B cell (primary cell): ENCODE results near the gene PIK3R2. TPM values are rescaled to one million over a fixed set of nuclear protein-coding genes. Genes with fewer than 3 reads are reported as not detected.

Source experiments
- ATAC-seq: fragments of 200-7000 bp; cut with Tn5 transposase; one replicate; pipeline ENCODE4 v1.10.0; 2021; ENCODE audit warnings: low read depth, mild to moderate bottlenecking, moderate number of reproducible peaks, moderate library complexity
- CTCF ChIA-PET: fragments of 350-600 bp; sonication (Branson Sonifier 250); formaldehyde crosslinking; loops from one replicate; lab custom pipeline; 2021; ENCODE audit warnings: antibody characterized with exemption, inconsistent platforms; lab: Charles Lee
- POLR2A ChIA-PET: fragments of 350-600 bp; sonication (Branson Sonifier 250); formaldehyde crosslinking; loops from one replicate; lab custom pipeline; 2021; ENCODE audit warnings: antibody characterized with exemption; lab: Charles Lee
- DNase-seq: peaks from one replicate; pipeline ENCODE4 v3.0.0; 2013
- H2AFZ ChIP-seq: 2 replicates; pipeline ENCODE4 v1.6.1; 2012; ENCODE audit warnings: mild to moderate bottlenecking, low read depth, low read length; ENCODE audit not compliant: insufficient read depth, poor library complexity, severe bottlenecking
- H3K27ac ChIP-seq, 2 donors: 1 replicate in 1 of 2; 2 replicates in 1 of 2; pipeline ENCODE4 v1.5.1; 2012 to 2013; ENCODE audit warnings: low read length in 2 of 2, mild to moderate bottlenecking in 2 of 2, moderate library complexity in 1 of 2
- H3K27me3 ChIP-seq, 4 experiments: fragments of 200-600 bp in 1 of 4; sonication (generic) in 1 of 4; replicated peaks in 1 of 4; 1 replicate in 2 of 4; 2 replicates in 2 of 4; pipeline versions ENCODE4 v1.6.1 to v1.7.0; 2013 to 2016; ENCODE audit warnings: low read length in 3 of 4, mild to moderate bottlenecking in 2 of 4, mixed read lengths in 1 of 4, moderate library complexity in 1 of 4; ENCODE audit not compliant: insufficient read depth in 4 of 4, control insufficient read depth in 3 of 4; ENCODE audit errors: control extremely low read depth in 1 of 4
- H3K36me3 ChIP-seq, 2 experiments: replicated peaks in 1 of 2; 1 replicate in 1 of 2; 2 replicates in 1 of 2; pipeline versions ENCODE4 v1.6.1 to v1.7.1; 2013; ENCODE audit warnings: low read length in 1 of 2; ENCODE audit not compliant: insufficient read depth in 2 of 2, control insufficient read depth in 1 of 2; ENCODE audit errors: control extremely low read depth in 1 of 2, extremely low read depth in 1 of 2
- H3K4me1 ChIP-seq, 2 donors: fragments of 200-600 bp in 1 of 2; sonication (generic) in 1 of 2; 1 replicate in 1 of 2; 2 replicates in 1 of 2; pipeline versions ENCODE4 v1.5.1 to v1.6.1; 2013 to 2017; ENCODE audit warnings: low read length in 2 of 2; ENCODE audit not compliant: control insufficient read depth in 2 of 2, insufficient read depth in 2 of 2
- H3K4me2 ChIP-seq: replicated peaks from 2 replicates; pipeline ENCODE3; 2012; ENCODE audit warnings: mild to moderate bottlenecking, low read depth, low read length; ENCODE audit not compliant: poor library complexity, severe bottlenecking
- H3K4me3 ChIP-seq, 5 experiments: fragments of 200-600 bp in 1 of 5; sonication (generic) in 1 of 5; 1 replicate in 3 of 5; 2 replicates in 2 of 5; pipeline versions ENCODE4 v1.5.1 to v1.7.0; 2011 to 2016; ENCODE audit warnings: low read length in 4 of 5, mild to moderate bottlenecking in 4 of 5, low read depth in 2 of 5, control low read depth in 1 of 5, moderate library complexity in 1 of 5; ENCODE audit not compliant: insufficient read depth in 1 of 5; ENCODE audit errors: control extremely low read depth in 1 of 5, extremely low read depth in 1 of 5
- H3K79me2 ChIP-seq: fragments of 200-600 bp; sonication (generic); one replicate; pipeline ENCODE4 v1.6.0; 2016; ENCODE audit warnings: low read length; ENCODE audit not compliant: control insufficient read depth, insufficient read depth
- H3K9ac ChIP-seq: fragments of 200-600 bp; sonication (generic); 2 replicates; pipeline ENCODE4 v1.6.1; 2017; ENCODE audit warnings: mild to moderate bottlenecking, low read length, moderate library complexity
- H3K9me3 ChIP-seq, 3 donors: one replicate each; pipeline versions ENCODE4 v1.6.1 to v1.7.1; 2013; ENCODE audit warnings: low read length in 2 of 3; ENCODE audit not compliant: control insufficient read depth in 2 of 3, insufficient read depth in 1 of 3; ENCODE audit errors: control extremely low read depth in 1 of 3
- H4K20me1 ChIP-seq: 2 replicates; pipeline ENCODE4 v1.6.0; 2012; ENCODE audit warnings: mild to moderate bottlenecking, low read length; ENCODE audit not compliant: insufficient read depth, control insufficient read depth, poor library complexity, severe bottlenecking
- H3K27ac Mint-ChIP-seq: one replicate; pipeline ENCODE4 v1.8.0; 2021; ENCODE audit warnings: mixed read lengths
- H3K27me3 Mint-ChIP-seq: one replicate; pipeline ENCODE4 v1.8.0; 2021; ENCODE audit warnings: mixed read lengths
- H3K4me1 Mint-ChIP-seq: one replicate; pipeline ENCODE4 v1.8.0; 2021; ENCODE audit warnings: mixed read lengths
- H3K4me3 Mint-ChIP-seq: one replicate; pipeline ENCODE4 v1.8.0; 2021; ENCODE audit warnings: mixed read lengths
- H3K9me3 Mint-ChIP-seq: one replicate; pipeline ENCODE4 v1.8.0; 2022; ENCODE audit warnings: mixed read lengths; ENCODE audit not compliant: insufficient read depth
- CTCF ChIP-seq: fragments of 200-600 bp; IDR thresholded peaks from one replicate; pipeline ENCODE4 v1.8.0; 2022; ENCODE audit warnings: antibody characterized with exemption, mild to moderate bottlenecking
- EZH2 ChIP-seq: IDR thresholded peaks from 2 replicates; pipeline ENCODE4 v1.6.1; 2012; ENCODE audit warnings: borderline replicate concordance, low read depth, mild to moderate bottlenecking, moderate library complexity, low read length; ENCODE audit not compliant: insufficient read depth, poor library complexity, severe bottlenecking
- WGBS: methylation state at CpG from one replicate; pipeline ENCODE4 v1.1.5; 2013; ENCODE audit warnings: missing lambda C conversion rate; ENCODE audit not compliant: insufficient coverage; 5-methylcytosine and 5-hydroxymethylcytosine counted together
- intact Hi-C: fragments of 100-400 bp; cut with micrococcal nuclease; formaldehyde crosslinking; loops from one replicate; pipeline ENCODE4 v1.10.0; 2022
- polyA plus RNA-seq: library from polyadenylated mRNA; depleted of rRNA; stranded (reverse); fragments of >200 nt; gene quantifications from 2 replicates; pipeline ENCODE4 v1.2.3, GENCODE V29; 2012
- small RNA-seq: library from RNA; depleted of rRNA; stranded (forward); fragments of <200 nt; gene quantifications from one replicate; pipeline ENCODE3, GENCODE V24; 2012; ENCODE audit warnings: low replicate concordance, low read depth; ENCODE audit not compliant: insufficient read length
- total RNA-seq, 2 donors: library from RNA; stranded (reverse); fragments of 120-200 nt in 1 of 2; gene quantifications; 1 replicate in 1 of 2; 2 replicates in 1 of 2; pipeline versions ENCODE4 v1.2.3 to v1.2.4, GENCODE V29; 2013 to 2022

The PIK3R2 gene
- total and polyA plus RNA-seq, 2 donors (not counting 1 experiment from before 2014, with no cell fraction given) = 8.5 to 15.8 TPM

GRCh38 chr19:18218600-18218999, 65.6 kb downstream of the PIK3R2 start:
- DNase-seq = no peak
- Histone ChIP-seq H2AFZ (no peak overlapping the region), H3K79me2 (no peaks in the 10 kb centered on the region), H3K27me3 (peaks cover 0 to 41% (median 8%) of the 10 kb centered on the region in 4 experiments), H3K36me3 (no peaks in the 10 kb centered on the region), H3K4me2 (no peak overlapping the region), H3K9me3 (peaks cover 0 to 25% (median 0%) of the 10 kb centered on the region in 3 donors), H3K9ac (no peak overlapping the region), H3K27ac (no peak overlapping the region), H3K4me1 (no peaks in the 10 kb centered on the region), H3K4me3 (no peak overlapping the region), H4K20me1 (no peaks in the 10 kb centered on the region)
- no peak for ATAC-seq
- H3K27ac Mint-ChIP-seq = no peak overlapping the region
- intact Hi-C loops = no loop called here
- H3K4me1 Mint-ChIP-seq = peaks cover 6% of the 10 kb centered on the region
- TF ChIP-seq CTCF (no peak), EZH2 (no peak)
- H3K9me3 Mint-ChIP-seq = no peaks in the 10 kb centered on the region
- ChIA-PET CTCF (interaction anchor here (1.3 to 1.6 kb wide), 2 partner anchors 14 to 34 kb away, joined by 4 to 7 read pairs; no protein-coding TSS in a partner anchor), POLR2A (no interaction called here)
- no peak overlapping the region for H3K4me3 Mint-ChIP-seq
- H3K27me3 Mint-ChIP-seq = peaks cover 17% of the 10 kb centered on the region
- no CpG with 5 or more reads among the region's 3 CpGs for WGBS

Small RNA genes lying within 50 kb of the gene (small RNA-seq; reads per million reads assigned to genes)
- gene IFI30 = not detected

Other genes with a start within 250 kb of the PIK3R2 start
- gene CCDC124, start 220.1 kb upstream of the PIK3R2 start, total RNA-seq = 25.0 and 26.9 TPM in 2 replicates
- 56.8 and 57.8 TPM in 2 replicates for gene CCDC124, start 220.1 kb upstream of the PIK3R2 start, polyA plus RNA-seq
- not detected in 2 replicates for gene KCNN1, start 186.1 kb upstream of the PIK3R2 start, total RNA-seq
- gene KCNN1, start 186.1 kb upstream of the PIK3R2 start, polyA plus RNA-seq = 0.04 TPM in 1 of 2 replicates, not detected in the other
- 639 and 667 TPM in 2 replicates for gene ARRDC2, start 145.0 kb upstream of the PIK3R2 start, total RNA-seq
- 131 and 202 TPM in 2 replicates for gene ARRDC2, start 145.0 kb upstream of the PIK3R2 start, polyA plus RNA-seq
- 24.5 and 24.8 TPM in 2 replicates for gene IL12RB1, start 66.2 kb upstream of the PIK3R2 start, total RNA-seq
- 17.9 and 18.8 TPM in 2 replicates for gene IL12RB1, start 66.2 kb upstream of the PIK3R2 start, polyA plus RNA-seq
- gene MAST3, start 55.4 kb upstream of the PIK3R2 start, total RNA-seq = 85.5 and 90.7 TPM in 2 replicates
- gene MAST3, start 55.4 kb upstream of the PIK3R2 start, polyA plus RNA-seq = 43.5 and 48.7 TPM in 2 replicates
- 171 TPM in 2 replicates for gene IFI30, start 20.6 kb downstream of the PIK3R2 start, total RNA-seq
- gene IFI30, start 20.6 kb downstream of the PIK3R2 start, polyA plus RNA-seq = 74.5 and 222 TPM in 2 replicates
- gene MPV17L2, start 40.1 kb downstream of the PIK3R2 start, total RNA-seq = 6.5 and 8.6 TPM in 2 replicates
- 18.4 and 23.0 TPM in 2 replicates for gene MPV17L2, start 40.1 kb downstream of the PIK3R2 start, polyA plus RNA-seq
- gene RAB3A, start 50.9 kb downstream of the PIK3R2 start, total RNA-seq = 9.6 and 10.4 TPM in 2 replicates
- gene RAB3A, start 50.9 kb downstream of the PIK3R2 start, polyA plus RNA-seq = 5.3 and 7.7 TPM in 2 replicates
- gene PDE4C, start 73.3 kb downstream of the PIK3R2 start, total RNA-seq = not detected in 2 replicates
- gene PDE4C, start 73.3 kb downstream of the PIK3R2 start, polyA plus RNA-seq = 0.13 TPM in 1 of 2 replicates, not detected in the other
- gene IQCN, start 121.3 kb downstream of the PIK3R2 start, total RNA-seq = 63.6 and 67.7 TPM in 2 replicates
- 52.0 and 106 TPM in 2 replicates for gene IQCN, start 121.3 kb downstream of the PIK3R2 start, polyA plus RNA-seq
- gene JUND, start 128.5 kb downstream of the PIK3R2 start, total RNA-seq = 608 and 628 TPM in 2 replicates
- 5,593 and 7,730 TPM in 2 replicates for gene JUND, start 128.5 kb downstream of the PIK3R2 start, polyA plus RNA-seq
- 66.3 and 70.0 TPM in 2 replicates for gene LSM4, start 169.9 kb downstream of the PIK3R2 start, total RNA-seq
- 79.2 and 86.1 TPM in 2 replicates for gene LSM4, start 169.9 kb downstream of the PIK3R2 start, polyA plus RNA-seq
- 14.1 and 17.6 TPM in 2 replicates for gene PGPEP1, start 187.4 kb downstream of the PIK3R2 start, total RNA-seq
- 16.3 and 20.9 TPM in 2 replicates for gene PGPEP1, start 187.4 kb downstream of the PIK3R2 start, polyA plus RNA-seq
- not detected in 2 replicates for gene GDF15, start 233.0 kb downstream of the PIK3R2 start, total RNA-seq
- gene GDF15, start 233.0 kb downstream of the PIK3R2 start, polyA plus RNA-seq = 0.17 and 0.19 TPM in 2 replicates
- gene LRRC25, start 244.5 kb downstream of the PIK3R2 start, total RNA-seq = 2.4 and 2.8 TPM in 2 replicates
- 3.3 and 5.7 TPM in 2 replicates for gene LRRC25, start 244.5 kb downstream of the PIK3R2 start, polyA plus RNA-seq